ENCODE data around the gene CBFB.

CBFB gene

DNA sequence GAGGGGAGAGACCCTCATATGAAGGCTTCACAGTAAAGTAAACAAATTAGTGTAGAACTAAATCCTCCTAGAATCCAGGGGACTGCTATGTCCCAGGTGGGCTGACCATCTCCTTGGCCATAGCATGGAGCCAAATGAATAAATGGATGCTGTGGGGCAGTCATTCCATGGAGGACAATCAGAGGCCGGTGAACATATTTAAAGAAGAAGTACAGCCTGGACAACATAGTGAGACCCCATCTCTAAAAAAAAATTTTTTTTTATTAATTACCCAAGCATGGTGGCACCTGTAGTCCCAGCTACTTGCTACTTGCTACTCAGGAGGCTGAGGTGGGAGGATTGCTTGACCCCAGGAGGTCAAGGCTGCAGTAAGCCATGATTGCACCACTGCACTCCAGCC, 5.3 kb upstream of the CBFB start:
- DNase-seq (ENCODE audit: extremely low read depth, low read depth) = no peak
- TF ChIP-seq, protein P1, sequence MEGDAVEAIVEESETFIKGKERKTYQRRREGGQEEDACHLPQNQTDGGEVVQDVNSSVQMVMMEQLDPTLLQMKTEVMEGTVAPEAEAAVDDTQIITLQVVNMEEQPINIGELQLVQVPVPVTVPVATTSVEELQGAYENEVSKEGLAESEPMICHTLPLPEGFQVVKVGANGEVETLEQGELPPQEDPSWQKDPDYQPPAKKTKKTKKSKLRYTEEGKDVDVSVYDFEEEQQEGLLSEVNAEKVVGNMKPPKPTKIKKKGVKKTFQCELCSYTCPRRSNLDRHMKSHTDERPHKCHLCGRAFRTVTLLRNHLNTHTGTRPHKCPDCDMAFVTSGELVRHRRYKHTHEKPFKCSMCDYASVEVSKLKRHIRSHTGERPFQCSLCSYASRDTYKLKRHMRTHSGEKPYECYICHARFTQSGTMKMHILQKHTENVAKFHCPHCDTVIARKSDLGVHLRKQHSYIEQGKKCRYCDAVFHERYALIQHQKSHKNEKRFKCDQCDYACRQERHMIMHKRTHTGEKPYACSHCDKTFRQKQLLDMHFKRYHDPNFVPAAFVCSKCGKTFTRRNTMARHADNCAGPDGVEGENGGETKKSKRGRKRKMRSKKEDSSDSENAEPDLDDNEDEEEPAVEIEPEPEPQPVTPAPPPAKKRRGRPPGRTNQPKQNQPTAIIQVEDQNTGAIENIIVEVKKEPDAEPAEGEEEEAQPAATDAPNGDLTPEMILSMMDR (IDR thresholded peaks at IDR 0.05; ENCODE audit: low read depth, low read length, missing control alignments) = no peak
- H3K4me3 ChIP-seq (replicated peaks; ENCODE audit: low read depth, low read length) = no peak overlapping the region

DNA sequence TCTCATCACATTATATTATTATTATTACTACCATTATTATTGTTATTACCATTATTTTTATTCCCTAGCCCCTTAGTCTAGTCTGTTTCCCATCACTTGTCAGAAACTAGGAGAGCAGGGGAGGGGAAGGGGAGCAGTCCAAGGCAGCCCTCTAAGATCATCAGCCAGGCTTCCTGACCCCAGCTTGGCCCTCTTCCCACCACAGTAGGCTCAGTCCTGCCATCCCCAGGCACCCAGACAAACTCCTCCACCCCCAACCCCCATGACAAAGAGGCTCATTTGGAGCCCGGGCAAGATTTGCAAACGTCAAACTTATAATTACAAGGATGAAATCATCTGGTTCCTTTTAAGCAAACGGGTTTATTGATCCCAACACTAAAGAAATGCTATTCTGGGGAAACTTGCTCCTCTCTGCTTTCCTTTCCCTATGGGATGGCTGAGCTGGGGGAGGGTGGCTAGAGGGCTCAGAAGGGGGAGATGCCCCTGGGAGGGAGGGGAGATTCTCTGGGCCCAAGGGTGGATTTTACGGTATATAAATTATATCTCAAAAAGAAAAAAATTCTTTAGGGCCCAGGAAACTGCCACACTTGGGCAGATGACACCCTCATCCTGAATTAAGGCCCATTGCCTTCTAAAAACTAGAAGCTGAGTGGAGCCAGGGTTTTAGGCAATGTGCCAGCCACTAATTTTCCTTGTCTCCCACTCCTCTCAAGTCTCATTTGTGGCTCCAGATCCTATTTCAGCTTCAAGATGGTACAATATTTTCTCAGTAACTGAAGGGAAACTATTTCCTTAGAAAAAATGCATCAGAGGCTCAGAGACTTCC, 4.4 kb upstream of the CBFB start:
- no peak overlapping the region for H3K4me3 ChIP-seq (replicated peaks; ENCODE audit: low read depth, low read length)
- DNase-seq (ENCODE audit: extremely low read depth, low read depth) = no peak
- TF ChIP-seq, protein P1 (IDR thresholded peaks at IDR 0.05; ENCODE audit: low read depth, low read length, missing control alignments) = no peak

DNA sequence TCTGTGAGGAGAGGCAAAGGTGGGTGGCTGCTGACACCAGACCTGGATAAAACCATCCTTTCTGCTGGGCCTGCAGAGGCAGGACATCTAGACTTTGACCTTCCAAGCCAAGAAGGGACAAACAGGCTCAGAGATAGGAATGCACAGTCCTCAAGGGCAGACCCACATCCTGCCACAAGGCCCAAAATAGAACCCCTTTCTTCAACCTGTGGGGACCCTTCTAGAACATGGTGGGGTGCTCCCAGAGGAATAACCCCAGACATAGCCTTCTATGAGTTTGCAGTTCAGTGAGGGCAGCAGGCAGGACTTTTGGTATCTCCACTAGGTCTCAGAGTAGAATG, 3.8 kb upstream of the CBFB start:
- TF ChIP-seq, protein P1 (IDR thresholded peaks at IDR 0.05; ENCODE audit: low read depth, low read length, missing control alignments) = no peak
- no peak for DNase-seq (ENCODE audit: extremely low read depth, low read depth)
- H3K4me3 ChIP-seq (replicated peaks; ENCODE audit: low read depth, low read length) = no peak overlapping the region

DNA sequence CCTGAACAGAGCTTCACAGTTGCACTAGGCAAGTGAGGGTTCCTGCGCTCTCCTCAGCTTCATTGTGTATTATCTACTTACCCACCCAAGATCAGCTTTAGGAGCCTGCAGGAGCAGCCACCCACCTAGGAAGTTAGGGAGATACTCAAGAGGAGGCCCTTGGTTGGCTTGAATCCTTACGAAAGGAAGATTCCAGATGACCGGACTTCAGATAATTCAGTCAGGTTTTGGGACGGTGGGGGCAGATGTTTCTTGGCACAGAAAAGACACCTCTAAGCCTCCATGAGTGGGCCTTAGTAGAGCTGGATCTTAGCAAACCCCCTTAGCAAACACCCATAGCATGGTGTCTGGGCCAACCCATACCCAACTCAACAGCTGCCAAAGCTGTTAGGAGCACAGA, 2.4 kb upstream of the CBFB start:
- no peak overlapping the region for H3K4me3 ChIP-seq (replicated peaks; ENCODE audit: low read depth, low read length)
- TF ChIP-seq, protein P1 (IDR thresholded peaks at IDR 0.05; ENCODE audit: low read depth, low read length, missing control alignments) = no peak
- no peak for DNase-seq (ENCODE audit: extremely low read depth, low read depth)

DNA sequence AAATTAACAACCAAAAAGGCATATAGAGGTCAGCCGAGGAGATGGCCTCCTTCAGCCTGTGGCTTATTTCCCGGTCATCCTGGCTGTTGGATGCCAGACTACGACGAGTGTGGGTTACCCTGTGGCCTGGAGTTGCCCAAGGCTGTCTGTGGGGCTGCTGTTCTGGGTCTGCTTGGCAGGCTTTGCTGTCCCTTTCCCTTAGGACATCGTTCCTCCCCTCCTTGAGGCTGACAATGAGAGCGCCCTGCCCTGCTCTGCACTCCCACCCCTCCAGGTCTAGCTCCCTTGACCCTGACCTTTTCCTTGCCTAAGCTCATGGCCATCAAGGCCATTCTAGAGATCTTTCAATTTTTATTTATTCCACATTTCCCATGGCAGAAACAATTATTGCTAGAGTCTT, 1.9 kb upstream of the CBFB start:
- no peak overlapping the region for H3K4me3 ChIP-seq (replicated peaks; ENCODE audit: low read depth, low read length)
- no peak for DNase-seq (ENCODE audit: extremely low read depth, low read depth)
- TF ChIP-seq, protein P1 (IDR thresholded peaks at IDR 0.05; ENCODE audit: low read depth, low read length, missing control alignments) = no peak

DNA sequence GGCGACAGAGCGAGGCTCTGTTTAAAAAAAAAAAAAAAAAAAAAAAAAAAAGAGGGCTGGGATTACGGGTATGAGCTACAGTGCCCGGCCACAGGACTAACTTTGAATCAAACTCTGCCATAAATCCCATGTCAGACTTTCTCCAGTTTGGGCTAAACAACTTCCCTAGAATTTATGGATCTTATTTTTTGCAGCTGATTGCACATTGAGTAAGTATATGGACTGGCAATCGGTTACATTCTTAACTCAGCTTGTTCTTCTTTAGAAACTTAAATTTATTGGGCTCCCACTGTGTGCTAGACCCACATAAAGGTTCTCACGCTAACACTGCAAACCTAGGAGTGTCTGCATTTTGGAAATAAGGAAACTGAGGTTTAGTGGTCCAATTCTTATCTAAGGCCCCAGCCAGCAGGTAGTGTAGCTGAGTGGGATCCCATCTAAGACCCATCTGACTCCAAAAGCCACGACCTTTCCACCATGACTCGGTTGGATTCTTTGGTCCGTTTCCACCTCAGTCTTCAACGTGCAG, 718 bp upstream of the CBFB start:
- TF ChIP-seq, protein P1 (IDR thresholded peaks at IDR 0.05; ENCODE audit: low read depth, low read length, missing control alignments) = no peak
- no peak for DNase-seq (ENCODE audit: extremely low read depth, low read depth)
- peak overlapping the region; percentile 57 for H3K4me3 ChIP-seq (replicated peaks; ENCODE audit: low read depth, low read length)
